K562 (cell line): ENCODE measurements around the gene RPL10A. TPM values are rescaled to one million over a fixed set of nuclear protein-coding genes. Genes with fewer than 3 reads are reported as not detected.

Source experiments
- BACH1 ChIP-seq: fragments of 200-800 bp; sonication (Bioruptor generic); IDR thresholded peaks from 2 replicates; pipeline ENCODE4 v1.6.1; 2016; ENCODE audit warnings: missing genetic modification characterization, missing compliant biosample characterization
- CBX8 ChIP-seq: fragments of 200-600 bp; sonication (generic); IDR thresholded peaks from 2 replicates; pipeline ENCODE4 v1.6.1; 2012; ENCODE audit warnings: borderline replicate concordance, mixed run types, low read depth, mild to moderate bottlenecking, moderate library complexity, mixed read lengths, low read length, control low read depth, inconsistent platforms; ENCODE audit not compliant: poor library complexity, severe bottlenecking; ENCODE audit errors: extremely low read depth
- ESRRA ChIP-seq: fragments of 450-650 bp; IDR thresholded peaks from 2 replicates; pipeline ENCODE4 v1.6.1; 2014; ENCODE audit warnings: low read depth, mild to moderate bottlenecking, moderate library complexity, borderline replicate concordance
- ETV1 ChIP-seq: fragments of 450-650 bp; conservative IDR thresholded peaks from 2 replicates; pipeline ENCODE4 v1.6.1; 2016; ENCODE audit warnings: missing genetic modification characterization, control low read depth, low read depth, missing compliant biosample characterization
- HDAC2 ChIP-seq: fragments of 450-650 bp; IDR thresholded peaks from 2 replicates; pipeline ENCODE4 v1.6.1; 2016; ENCODE audit warnings: mild to moderate bottlenecking
- HDAC6 ChIP-seq: IDR thresholded peaks from 2 replicates; pipeline ENCODE4 v1.6.1; 2012; ENCODE audit warnings: low read depth, mild to moderate bottlenecking, control low read depth, inconsistent platforms, low read length, moderate library complexity
- JUND ChIP-seq, 2 experiments: IDR thresholded peaks; 2 replicates in 1 of 2; 3 replicates in 1 of 2; pipeline ENCODE4 v1.6.1; 2011; ENCODE audit warnings: borderline replicate concordance in 2 of 2, low read depth in 2 of 2, low read length in 2 of 2, improper control_type of control experiment in 1 of 2, missing biosample characterization in 1 of 2, missing genetic modification characterization in 1 of 2, missing genetic modification reagents in 1 of 2
- LARP7 ChIP-seq: fragments of 450-650 bp; IDR thresholded peaks from 2 replicates; pipeline ENCODE4 v1.6.1; 2016
- LEF1 ChIP-seq: fragments of 450-650 bp; IDR thresholded peaks from 2 replicates; pipeline ENCODE4 v1.6.1; 2016; ENCODE audit warnings: mild to moderate bottlenecking
- MAFG ChIP-seq: fragments of 450-650 bp; conservative IDR thresholded peaks from 2 replicates; pipeline ENCODE4 v1.6.1; 2016; ENCODE audit warnings: missing genetic modification characterization, missing compliant biosample characterization
- NFIX ChIP-seq: fragments of 250-450 bp; sonication (Bioruptor Pico); IDR thresholded peaks from 2 replicates; pipeline ENCODE4 v1.4.0; 2020; ENCODE audit warnings: low read depth, mild to moderate bottlenecking, moderate library complexity
- SPI1 ChIP-seq: IDR thresholded peaks from 2 replicates; pipeline ENCODE4 v1.6.1; 2011; ENCODE audit warnings: low read depth, low read length, control low read depth, borderline replicate concordance
- TAF1 ChIP-seq: IDR thresholded peaks from 2 replicates; pipeline ENCODE4 v1.6.1; 2011; ENCODE audit warnings: mild to moderate bottlenecking, low read length, moderate library complexity; ENCODE audit not compliant: insufficient read depth, control insufficient read depth, severe bottlenecking; ENCODE audit errors: extremely low read depth
- TAF15 ChIP-seq: fragments of 200-400 bp; formaldehyde crosslinking; IDR thresholded peaks from 2 replicates; pipeline ENCODE4 v1.6.1; 2017; ENCODE audit warnings: mild to moderate bottlenecking, low read depth, low read length, moderate library complexity
- TCF7 ChIP-seq: sonication (generic); IDR thresholded peaks from 2 replicates; pipeline ENCODE4 v1.6.1; 2016; ENCODE audit warnings: antibody characterized with exemption, borderline replicate concordance
- TEAD2 ChIP-seq: fragments of 450-650 bp; IDR thresholded peaks from 2 replicates; pipeline ENCODE4 v1.6.1; 2016; ENCODE audit warnings: missing genetic modification characterization, control low read depth, missing compliant biosample characterization
- TRIM24 ChIP-seq, 2 experiments: fragments of 450-650 bp; IDR thresholded peaks; 2 replicates each; pipeline ENCODE4 v1.6.1; 2016
- USF2 ChIP-seq: sonication (generic); formaldehyde crosslinking; IDR thresholded peaks from 2 replicates; pipeline ENCODE4 v1.5.0; 2020; ENCODE audit warnings: missing genetic modification reagents
- ZNF121 ChIP-seq: sonication (generic); formaldehyde crosslinking; conservative IDR thresholded peaks from 2 replicates; pipeline ENCODE4 v1.8.0; 2022; ENCODE audit warnings: missing genetic modification reagents
- ZNF239 ChIP-seq: fragments of 250-450 bp; sonication (Bioruptor Pico); IDR thresholded peaks from 2 replicates; pipeline ENCODE4 v1.4.0; 2020; ENCODE audit warnings: mild to moderate bottlenecking
- ZNF263 ChIP-seq: sonication (generic); formaldehyde crosslinking; IDR thresholded peaks from 2 replicates; pipeline ENCODE4 v1.8.0; 2022; ENCODE audit warnings: mild to moderate bottlenecking, missing genetic modification reagents, borderline replicate concordance
- ZNF785 ChIP-seq: fragments of 250-450 bp; sonication (Bioruptor Pico); IDR thresholded peaks from 2 replicates; pipeline ENCODE4 v1.4.0; 2020; ENCODE audit warnings: mild to moderate bottlenecking
- ZNF830 ChIP-seq: fragments of 250-450 bp; sonication (Bioruptor Pico); IDR thresholded peaks from 2 replicates; pipeline ENCODE4 v1.5.0; 2021; ENCODE audit warnings: mild to moderate bottlenecking
- polyA plus RNA-seq, 8 experiments: library from polyadenylated mRNA; depleted of rRNA in 4 of 8; stranded (reverse) in 5 of 8; unstranded in 3 of 8; fragments of >200 nt; fragmentation: Nextera tagmentation in 2 of 8; fragmentation: Illumina TruSeq in 1 of 8; extraction: Ambion mirVana in 2 of 8; extraction: Trizol in 1 of 8; gene quantifications; 2 replicates each; pipeline versions ENCODE4 v1.2.1 to v1.2.3, GENCODE V29; 2011 to 2014; ENCODE audit warnings: inconsistent platforms in 1 of 8, missing spikeins in 1 of 8
- total RNA-seq, 7 experiments: library from RNA; depleted of rRNA in 6 of 7; stranded (reverse); fragments of >200 nt in 6 of 7; fragmentation: Illumina TruSeq in 2 of 7; extraction: Trizol in 2 of 7; gene quantifications; 2 replicates each; pipeline versions ENCODE4 v1.2.1 to v1.2.3, GENCODE V29; 2011 to 2021; ENCODE audit warnings: low replicate concordance in 1 of 7
- TF ChIP-seq, protein P1 (sequence below), 2 experiments: fragments of 150-350 bp in 1 of 2; IDR thresholded peaks; 2 replicates each; pipeline ENCODE4 v1.6.1; 2012 to 2016; ENCODE audit warnings: low read depth in 2 of 2, low read length in 2 of 2, mild to moderate bottlenecking in 1 of 2, moderate library complexity in 1 of 2

Gene RPL10A
- total and polyA plus RNA-seq, 9 of the 15 experiments (the other 6 are each of a cell fraction or from before 2014, with no cell fraction given), result 1,589 to 3,237 (median 2,116) TPM

GRCh38 chr6:35497571-35498421, 29.6 kb downstream of the RPL10A start (continued):
- TF ChIP-seq NFIX (CRISPR knock-in tag) (no peak), ESRRA (no peak), LARP7 (no peak), HDAC2 (0 out of 2 replicates have a peak, but pooled peaks have one; percentile 2), JUND (IDR thresholded peaks at IDR 0.05; ENCODE audit: borderline replicate concordance, low read depth, low read length) (no peak), JUND (tag; IDR thresholded peaks at IDR 0.05; ENCODE audit: borderline replicate concordance, low read depth, low read length) (no peak), ZNF239 (CRISPR knock-in tag) (no peak), ZNF263 (CRISPR knock-in tag) (peak; percentile 89), ETV1 (tag) (peak; percentile 91), ZNF121 (CRISPR knock-in tag) (no peak; the same call in 1 of the 2 replicates), TRIM24 (IDR thresholded peaks at IDR 0.05) (no peak; a peak in 1 of 4 replicates), LEF1 (no peak), ZNF830 (CRISPR knock-in tag) (no peak), TCF7 (no peak), HDAC6 (no peak), CBX8 (no peak), USF2 (CRISPR knock-in tag) (no peak), TAF15 (no peak), TEAD2 (tag) (no peak), ZNF785 (no peak), TAF1 (peak; percentile 76), BACH1 (tag) (no peak), MAFG (tag) (no peak), SPI1 (peak; percentile 78)
- TF ChIP-seq, protein P1, sequence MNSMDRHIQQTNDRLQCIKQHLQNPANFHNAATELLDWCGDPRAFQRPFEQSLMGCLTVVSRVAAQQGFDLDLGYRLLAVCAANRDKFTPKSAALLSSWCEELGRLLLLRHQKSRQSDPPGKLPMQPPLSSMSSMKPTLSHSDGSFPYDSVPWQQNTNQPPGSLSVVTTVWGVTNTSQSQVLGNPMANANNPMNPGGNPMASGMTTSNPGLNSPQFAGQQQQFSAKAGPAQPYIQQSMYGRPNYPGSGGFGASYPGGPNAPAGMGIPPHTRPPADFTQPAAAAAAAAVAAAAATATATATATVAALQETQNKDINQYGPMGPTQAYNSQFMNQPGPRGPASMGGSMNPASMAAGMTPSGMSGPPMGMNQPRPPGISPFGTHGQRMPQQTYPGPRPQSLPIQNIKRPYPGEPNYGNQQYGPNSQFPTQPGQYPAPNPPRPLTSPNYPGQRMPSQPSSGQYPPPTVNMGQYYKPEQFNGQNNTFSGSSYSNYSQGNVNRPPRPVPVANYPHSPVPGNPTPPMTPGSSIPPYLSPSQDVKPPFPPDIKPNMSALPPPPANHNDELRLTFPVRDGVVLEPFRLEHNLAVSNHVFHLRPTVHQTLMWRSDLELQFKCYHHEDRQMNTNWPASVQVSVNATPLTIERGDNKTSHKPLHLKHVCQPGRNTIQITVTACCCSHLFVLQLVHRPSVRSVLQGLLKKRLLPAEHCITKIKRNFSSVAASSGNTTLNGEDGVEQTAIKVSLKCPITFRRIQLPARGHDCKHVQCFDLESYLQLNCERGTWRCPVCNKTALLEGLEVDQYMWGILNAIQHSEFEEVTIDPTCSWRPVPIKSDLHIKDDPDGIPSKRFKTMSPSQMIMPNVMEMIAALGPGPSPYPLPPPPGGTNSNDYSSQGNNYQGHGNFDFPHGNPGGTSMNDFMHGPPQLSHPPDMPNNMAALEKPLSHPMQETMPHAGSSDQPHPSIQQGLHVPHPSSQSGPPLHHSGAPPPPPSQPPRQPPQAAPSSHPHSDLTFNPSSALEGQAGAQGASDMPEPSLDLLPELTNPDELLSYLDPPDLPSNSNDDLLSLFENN (IDR thresholded peaks at IDR 0.05; ENCODE audit: low read depth in 2 of 2, low read length in 2 of 2), result no peak
